H9 (cell line): ENCODE results near the gene COMMD1. TPM values are rescaled to one million over a fixed set of nuclear protein-coding genes. Genes with fewer than 3 reads are reported as not detected.

Experiments used
- DNase-seq: peaks from one replicate; pipeline ENCODE4 v3.0.0-alpha.2; 2017
- H2AFZ ChIP-seq: one replicate; pipeline ENCODE4 v1.6.1; 2013; ENCODE audit warnings: mild to moderate bottlenecking, low read length, control low read depth, moderate library complexity
- H2AK5ac ChIP-seq: 2 replicates; pipeline ENCODE4 v1.6.1; 2013; ENCODE audit warnings: low read length, control low read depth, mixed read lengths; ENCODE audit not compliant: insufficient read length
- H2BK120ac ChIP-seq: one replicate; pipeline ENCODE4 v1.6.1; 2013; ENCODE audit warnings: low read depth, mild to moderate bottlenecking, low read length, control low read depth, inconsistent platforms; ENCODE audit not compliant: poor library complexity, severe bottlenecking
- H2BK12ac ChIP-seq: 2 replicates; pipeline ENCODE4 v1.6.1; 2013; ENCODE audit warnings: low read length, control low read depth, mixed read lengths, low read depth; ENCODE audit not compliant: insufficient read length
- H2BK15ac ChIP-seq: 2 replicates; pipeline ENCODE4 v1.6.1; 2013; ENCODE audit warnings: low read depth, low read length, control low read depth
- H2BK20ac ChIP-seq: one replicate; pipeline ENCODE4 v1.6.1; 2013; ENCODE audit warnings: low read depth, mild to moderate bottlenecking, low read length, control low read depth, inconsistent platforms; ENCODE audit not compliant: poor library complexity, severe bottlenecking
- H2BK5ac ChIP-seq: 2 replicates; pipeline ENCODE4 v1.6.1; 2013; ENCODE audit warnings: low read length, control low read depth, mixed read lengths; ENCODE audit not compliant: insufficient read length
- H3K14ac ChIP-seq: 2 replicates; pipeline ENCODE4 v1.6.1; 2013; ENCODE audit warnings: low read length, control low read depth; ENCODE audit not compliant: insufficient read depth
- H3K18ac ChIP-seq: 2 replicates; pipeline ENCODE4 v1.6.1; 2013; ENCODE audit warnings: low read depth, mild to moderate bottlenecking, mixed read lengths, low read length, control low read depth; ENCODE audit not compliant: insufficient read length
- H3K23ac ChIP-seq: 2 replicates; pipeline ENCODE4 v1.6.1; 2013; ENCODE audit warnings: low read length, control low read depth, mixed read lengths, low read depth; ENCODE audit not compliant: insufficient read length
- H3K23me2 ChIP-seq: 2 replicates; pipeline ENCODE4 v1.6.1; 2013; ENCODE audit warnings: low read depth, mild to moderate bottlenecking, mixed read lengths, low read length, control low read depth; ENCODE audit not compliant: insufficient read length, poor library complexity, severe bottlenecking
- H3K27ac ChIP-seq: 2 replicates; pipeline ENCODE4 v1.5.1; 2013; ENCODE audit warnings: low read length, control low read depth, mixed read lengths, low read depth; ENCODE audit not compliant: insufficient read length
- H3K27me3 ChIP-seq: 2 replicates; pipeline ENCODE4 v1.6.1; 2013; ENCODE audit warnings: low read length, control low read depth, inconsistent platforms; ENCODE audit not compliant: insufficient read depth
- H3K4ac ChIP-seq: 2 replicates; pipeline ENCODE4 v1.6.1; 2013; ENCODE audit warnings: low read depth, mild to moderate bottlenecking, control low read depth, inconsistent platforms, low read length, moderate library complexity
- H3K4me1 ChIP-seq: 2 replicates; pipeline ENCODE4 v1.6.1; 2013; ENCODE audit warnings: low read length, control low read depth, inconsistent platforms; ENCODE audit not compliant: insufficient read depth
- H3K4me2 ChIP-seq: 2 replicates; pipeline ENCODE4 v1.6.1; 2013; ENCODE audit warnings: low read length, control low read depth, mixed read lengths; ENCODE audit not compliant: insufficient read length, insufficient read depth
- H3K56ac ChIP-seq: 2 replicates; pipeline ENCODE4 v1.6.1; 2013; ENCODE audit warnings: low read depth, mild to moderate bottlenecking, mixed read lengths, low read length, control low read depth; ENCODE audit not compliant: insufficient read length
- H3K79me1 ChIP-seq: 2 replicates; pipeline ENCODE4 v1.6.1; 2013; ENCODE audit warnings: low read depth, mild to moderate bottlenecking, moderate library complexity, low read length, control low read depth, inconsistent platforms; ENCODE audit not compliant: insufficient read depth, poor library complexity, severe bottlenecking
- H3K79me2 ChIP-seq: 2 replicates; pipeline ENCODE4 v1.6.1; 2013; ENCODE audit warnings: low read length, control low read depth, inconsistent platforms; ENCODE audit not compliant: insufficient read depth
- H3K9ac ChIP-seq: 2 replicates; pipeline ENCODE4 v1.6.1; 2013; ENCODE audit warnings: low read length, control low read depth, mixed read lengths; ENCODE audit not compliant: insufficient read length; ENCODE audit errors: extremely low read depth
- H3K9me3 ChIP-seq: one replicate; pipeline ENCODE4 v1.6.1; 2013; ENCODE audit warnings: low read depth, low read length, inconsistent platforms; ENCODE audit not compliant: control insufficient read depth
- H3T11ph ChIP-seq: one replicate; pipeline ENCODE4 v1.6.1; 2013; ENCODE audit warnings: mild to moderate bottlenecking, low read length, control low read depth, inconsistent platforms
- H4K20me1 ChIP-seq: one replicate; pipeline ENCODE4 v1.6.1; 2013; ENCODE audit not compliant: control insufficient read depth, insufficient read length, insufficient read depth
- H4K5ac ChIP-seq: 2 replicates; pipeline ENCODE4 v1.6.1; 2013; ENCODE audit warnings: low read depth, mild to moderate bottlenecking, mixed read lengths, low read length, control low read depth; ENCODE audit not compliant: insufficient read length
- H4K8ac ChIP-seq: replicated peaks from 2 replicates; pipeline ENCODE4 v1.6.1; 2013; ENCODE audit warnings: low read length, control low read depth, mixed read lengths, low read depth; ENCODE audit not compliant: insufficient read length
- H4K91ac ChIP-seq: 2 replicates; pipeline ENCODE4 v1.6.1; 2013; ENCODE audit warnings: low read depth, mild to moderate bottlenecking, moderate library complexity, mixed read lengths, low read length, control low read depth; ENCODE audit not compliant: insufficient read length
- H3K27ac Mint-ChIP-seq, 3 experiments: 2 replicates in 2 of 3; 3 replicates in 1 of 3; pipeline ENCODE4 v1.8.0; 2020 to 2021; ENCODE audit warnings: mixed read lengths in 3 of 3, mild to moderate bottlenecking in 1 of 3, moderate library complexity in 1 of 3
- H3K27me3 Mint-ChIP-seq: 2 replicates; pipeline ENCODE4 v1.8.0; 2021; ENCODE audit warnings: low read depth, mild to moderate bottlenecking, moderate library complexity, mixed read lengths
- H3K36me3 Mint-ChIP-seq, 3 experiments: 2 replicates in 2 of 3; 3 replicates in 1 of 3; pipeline ENCODE4 v1.8.0; 2020 to 2021; ENCODE audit warnings: low read depth in 3 of 3, mixed read lengths in 3 of 3; ENCODE audit not compliant: insufficient read depth in 1 of 3
- H3K4me1 Mint-ChIP-seq, 2 experiments: 2 replicates each; pipeline ENCODE4 v1.8.0; 2020; ENCODE audit warnings: mixed read lengths in 2 of 2
- H3K4me3 Mint-ChIP-seq, 2 experiments: 2 replicates in 1 of 2; 3 replicates in 1 of 2; pipeline ENCODE4 v1.8.0; 2020 to 2021; ENCODE audit warnings: mild to moderate bottlenecking in 2 of 2, mixed read lengths in 2 of 2, moderate library complexity in 1 of 2
- H3K9me3 Mint-ChIP-seq, 2 experiments: 2 replicates in 1 of 2; 3 replicates in 1 of 2; pipeline ENCODE4 v1.8.0; 2020; ENCODE audit warnings: mild to moderate bottlenecking in 2 of 2, mixed read lengths in 2 of 2, moderate library complexity in 1 of 2
- WGBS: extraction: QIAGEN DNeasy Blood & Tissue Kit; methylation state at CpG from one replicate; pipeline ENCODE4 v1.1.7; 2013; ENCODE audit warnings: missing lambda C conversion rate, low lambda C conversion rate, mixed read lengths; ENCODE audit not compliant: insufficient read length; ENCODE audit errors: extremely low coverage; 5-methylcytosine and 5-hydroxymethylcytosine counted together
- total RNA-seq: library from RNA; stranded (reverse); gene quantifications from 2 replicates; pipeline ENCODE4 v1.2.1, GENCODE V29; 2021
- TF ChIP-seq, protein P1 (sequence below): fragments of 200-600 bp; sonication (generic); conservative IDR thresholded peaks from 3 replicates; pipeline ENCODE4 v1.8.0; 2021; ENCODE audit warnings: antibody characterized with exemption, mild to moderate bottlenecking

COMMD1 gene
- total RNA-seq, 1 experiment from 2014 or later: 31.5 TPM

DNA sequence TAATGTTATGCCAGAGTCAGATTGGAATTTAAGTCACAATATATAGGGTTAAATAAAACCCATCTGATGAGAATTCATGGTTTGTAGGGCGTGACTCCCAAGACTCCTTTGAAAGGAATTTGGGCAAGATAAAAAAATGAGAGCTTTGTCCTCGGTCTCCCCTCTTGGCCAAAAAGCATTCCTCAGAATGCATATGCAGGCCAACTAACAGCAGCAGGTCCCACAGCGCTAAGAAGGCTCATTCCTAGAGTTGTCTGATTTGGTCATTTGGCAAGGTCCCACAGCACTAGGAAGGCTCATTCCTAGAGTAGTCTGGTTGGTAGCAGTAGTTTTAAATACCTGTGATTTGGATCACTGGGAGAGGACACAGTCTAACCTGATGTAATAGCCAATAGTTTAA lies 184.2 kb downstream of the COMMD1 start:
- no peak overlapping the region for H3K14ac ChIP-seq
- no peak overlapping the region for H3K23ac ChIP-seq
- H3K27me3 ChIP-seq: no peaks in the 10 kb centered on the region
- no peak overlapping the region for H2AFZ ChIP-seq
- no peak overlapping the region for H3K4ac ChIP-seq
- no peak overlapping the region for H3K4me2 ChIP-seq
- no peak overlapping the region for H4K5ac ChIP-seq
- no peak overlapping the region for H2BK120ac ChIP-seq
- no peak overlapping the region for H2BK20ac ChIP-seq
- no peaks in the 10 kb centered on the region for H4K20me1 ChIP-seq
- no CpG with 5 or more reads among the region's 3 CpGs for WGBS
- Mint-ChIP-seq H3K27me3 (no peaks in the 10 kb centered on the region; the same call in 1 of the 2 replicates), H3K36me3 (no peaks in the 10 kb centered on the region), H3K4me1 (peaks cover 42 to 47% of the 10 kb centered on the region in 2 experiments), H3K9me3 (no peaks in the 10 kb centered on the region; a peak in 1 of 5 replicates), H3K4me3 (no peak overlapping the region), H3K27ac (no peak overlapping the region)
- H3K18ac ChIP-seq: no peak overlapping the region
- no peak overlapping the region for H3K27ac ChIP-seq
- no peaks in the 10 kb centered on the region for H3K79me2 ChIP-seq
- H2BK5ac ChIP-seq: no peak overlapping the region
- no peak overlapping the region for H4K91ac ChIP-seq
- H3K9me3 ChIP-seq: no peaks in the 10 kb centered on the region
- DNase-seq: no peak
- no peak overlapping the region for H2BK12ac ChIP-seq
- H2AK5ac ChIP-seq: no peak overlapping the region
- peaks cover 6% of the 10 kb centered on the region; the same call in 1 of the 2 replicates for H3K4me1 ChIP-seq
- no peak overlapping the region for H3K56ac ChIP-seq
- H3T11ph ChIP-seq: no peak overlapping the region
- no peak overlapping the region for H3K9ac ChIP-seq
- H3K79me1 ChIP-seq: no peaks in the 10 kb centered on the region
- no peak overlapping the region for H4K8ac ChIP-seq
- H2BK15ac ChIP-seq: no peak overlapping the region
- TF ChIP-seq, protein P1, sequence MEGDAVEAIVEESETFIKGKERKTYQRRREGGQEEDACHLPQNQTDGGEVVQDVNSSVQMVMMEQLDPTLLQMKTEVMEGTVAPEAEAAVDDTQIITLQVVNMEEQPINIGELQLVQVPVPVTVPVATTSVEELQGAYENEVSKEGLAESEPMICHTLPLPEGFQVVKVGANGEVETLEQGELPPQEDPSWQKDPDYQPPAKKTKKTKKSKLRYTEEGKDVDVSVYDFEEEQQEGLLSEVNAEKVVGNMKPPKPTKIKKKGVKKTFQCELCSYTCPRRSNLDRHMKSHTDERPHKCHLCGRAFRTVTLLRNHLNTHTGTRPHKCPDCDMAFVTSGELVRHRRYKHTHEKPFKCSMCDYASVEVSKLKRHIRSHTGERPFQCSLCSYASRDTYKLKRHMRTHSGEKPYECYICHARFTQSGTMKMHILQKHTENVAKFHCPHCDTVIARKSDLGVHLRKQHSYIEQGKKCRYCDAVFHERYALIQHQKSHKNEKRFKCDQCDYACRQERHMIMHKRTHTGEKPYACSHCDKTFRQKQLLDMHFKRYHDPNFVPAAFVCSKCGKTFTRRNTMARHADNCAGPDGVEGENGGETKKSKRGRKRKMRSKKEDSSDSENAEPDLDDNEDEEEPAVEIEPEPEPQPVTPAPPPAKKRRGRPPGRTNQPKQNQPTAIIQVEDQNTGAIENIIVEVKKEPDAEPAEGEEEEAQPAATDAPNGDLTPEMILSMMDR: no peak
- no peaks in the 10 kb centered on the region for H3K23me2 ChIP-seq
